BE2C (cell line): Measurements from ENCODE around the gene ERG28.

Source experiments
- DNase-seq: peaks from one replicate; pipeline ENCODE4 v3.0.0-alpha.2; 2020
- H3K27me3 ChIP-seq: fragments of 250-450 bp; sonication (Bioruptor Pico); 2 replicates; pipeline ENCODE4 v1.5.1; 2020; ENCODE audit warnings: mild to moderate bottlenecking
- H3K36me3 ChIP-seq: fragments of 250-450 bp; sonication (Bioruptor Pico); 2 replicates; pipeline ENCODE4 v1.5.1; 2020; ENCODE audit warnings: mild to moderate bottlenecking
- H3K4me1 ChIP-seq: fragments of 250-450 bp; sonication (Bioruptor Pico); 2 replicates; pipeline ENCODE4 v1.5.1; 2020
- H3K4me3 ChIP-seq: 2 replicates; pipeline ENCODE4 v1.5.1; 2011; ENCODE audit warnings: low read depth, low read length
- H3K9me3 ChIP-seq: fragments of 250-450 bp; sonication (Bioruptor Pico); 2 replicates; pipeline ENCODE4 v1.5.1; 2020
- TF ChIP-seq, protein P1 (sequence below): IDR thresholded peaks from 2 replicates; pipeline ENCODE4 v1.5.1; 2012; ENCODE audit warnings: mild to moderate bottlenecking, low read depth, low read length

ERG28 gene

DNA sequence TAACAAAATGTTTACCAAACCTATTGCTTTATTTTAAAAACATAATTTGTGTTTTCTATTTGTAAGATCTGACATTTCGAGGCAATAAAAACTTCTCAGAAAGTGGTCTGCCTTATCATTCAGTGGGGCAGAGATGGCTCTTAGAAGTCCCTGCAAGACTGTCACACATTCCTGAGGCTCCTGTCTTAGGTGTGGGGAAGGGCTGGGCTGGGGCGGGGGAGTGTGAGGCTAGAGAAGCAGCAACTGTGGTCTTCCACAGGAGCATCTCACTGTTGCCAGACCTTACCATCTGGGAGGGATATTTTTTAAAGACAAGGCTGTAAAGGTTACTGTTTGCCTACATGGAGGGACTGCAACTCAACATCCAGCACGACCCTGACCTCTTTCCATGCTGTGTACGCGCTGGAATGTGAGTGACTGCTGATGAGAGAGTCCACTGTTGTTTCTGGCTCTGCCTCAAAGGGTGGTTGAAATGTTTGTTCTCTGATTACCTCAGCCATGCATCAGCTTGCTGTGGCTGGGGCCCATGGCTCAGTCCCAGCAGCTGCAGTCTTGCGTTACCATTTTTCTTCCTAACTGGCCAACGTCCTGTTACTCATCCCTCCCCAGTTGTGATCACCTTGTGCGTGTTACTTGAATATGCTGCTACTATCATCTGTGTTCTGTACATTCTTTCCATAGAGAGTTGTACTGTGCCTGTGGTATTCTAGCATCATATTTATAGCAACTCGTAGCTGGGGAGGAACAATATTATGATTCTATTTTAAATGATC is 12.4 kb downstream of the ERG28 start:
- H3K36me3 ChIP-seq: peaks cover 32% of the 10 kb centered on the region
- no peaks in the 10 kb centered on the region for H3K27me3 ChIP-seq
- no peak for DNase-seq
- no peaks in the 10 kb centered on the region for H3K4me1 ChIP-seq
- no peaks in the 10 kb centered on the region for H3K9me3 ChIP-seq
- H3K4me3 ChIP-seq: no peak overlapping the region
- TF ChIP-seq, protein P1, sequence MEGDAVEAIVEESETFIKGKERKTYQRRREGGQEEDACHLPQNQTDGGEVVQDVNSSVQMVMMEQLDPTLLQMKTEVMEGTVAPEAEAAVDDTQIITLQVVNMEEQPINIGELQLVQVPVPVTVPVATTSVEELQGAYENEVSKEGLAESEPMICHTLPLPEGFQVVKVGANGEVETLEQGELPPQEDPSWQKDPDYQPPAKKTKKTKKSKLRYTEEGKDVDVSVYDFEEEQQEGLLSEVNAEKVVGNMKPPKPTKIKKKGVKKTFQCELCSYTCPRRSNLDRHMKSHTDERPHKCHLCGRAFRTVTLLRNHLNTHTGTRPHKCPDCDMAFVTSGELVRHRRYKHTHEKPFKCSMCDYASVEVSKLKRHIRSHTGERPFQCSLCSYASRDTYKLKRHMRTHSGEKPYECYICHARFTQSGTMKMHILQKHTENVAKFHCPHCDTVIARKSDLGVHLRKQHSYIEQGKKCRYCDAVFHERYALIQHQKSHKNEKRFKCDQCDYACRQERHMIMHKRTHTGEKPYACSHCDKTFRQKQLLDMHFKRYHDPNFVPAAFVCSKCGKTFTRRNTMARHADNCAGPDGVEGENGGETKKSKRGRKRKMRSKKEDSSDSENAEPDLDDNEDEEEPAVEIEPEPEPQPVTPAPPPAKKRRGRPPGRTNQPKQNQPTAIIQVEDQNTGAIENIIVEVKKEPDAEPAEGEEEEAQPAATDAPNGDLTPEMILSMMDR: no peak

DNA sequence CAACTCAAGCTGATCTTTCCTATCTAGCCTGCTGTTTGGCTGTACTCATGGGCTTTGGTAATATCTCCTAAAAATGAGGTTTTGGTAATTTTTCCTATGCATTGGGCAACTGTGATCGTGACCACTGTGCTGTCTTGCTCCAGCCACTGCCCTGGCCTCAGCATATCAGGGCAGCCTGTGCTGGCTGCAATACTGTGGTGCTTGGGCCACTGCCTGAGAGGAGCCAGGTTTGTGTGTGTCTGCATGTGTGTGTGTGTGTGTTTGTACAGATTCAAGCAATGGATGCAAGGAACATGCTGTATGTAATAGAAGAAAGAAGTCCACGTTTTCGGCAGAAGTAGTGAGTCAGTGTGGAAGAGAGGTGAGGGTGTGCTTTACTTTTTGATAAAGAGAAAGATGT is 13.0 kb downstream of the ERG28 start:
- DNase-seq: no peak
- H3K9me3 ChIP-seq: no peaks in the 10 kb centered on the region
- peaks cover 32% of the 10 kb centered on the region for H3K36me3 ChIP-seq
- H3K27me3 ChIP-seq: no peaks in the 10 kb centered on the region
- no peak overlapping the region for H3K4me3 ChIP-seq
- no peaks in the 10 kb centered on the region for H3K4me1 ChIP-seq
- TF ChIP-seq, protein P1: no peak

DNA sequence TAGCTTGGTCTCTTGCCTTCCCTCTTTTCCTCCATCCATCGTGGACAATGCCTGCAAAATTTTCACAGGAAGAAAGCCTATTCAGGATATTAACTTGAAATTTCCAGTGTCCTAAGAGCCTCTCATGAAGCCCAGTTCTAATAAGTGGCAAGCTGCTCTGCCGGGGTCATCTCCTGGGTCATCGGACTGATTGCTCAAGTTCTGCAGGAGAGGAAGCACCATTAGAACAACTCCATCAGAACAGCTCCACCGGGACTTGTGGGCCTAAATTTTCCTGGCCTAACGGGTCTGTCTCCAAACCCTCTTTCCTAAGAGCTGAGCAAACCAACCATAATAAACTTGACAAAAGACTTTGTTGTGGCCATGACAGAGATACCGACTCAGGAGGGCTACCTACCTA is 13.9 kb downstream of the ERG28 start:
- Histone ChIP-seq H3K9me3 (no peaks in the 10 kb centered on the region), H3K36me3 (peaks cover 26% of the 10 kb centered on the region), H3K4me1 (no peaks in the 10 kb centered on the region), H3K27me3 (no peaks in the 10 kb centered on the region), H3K4me3 (no peak overlapping the region)
- no peak for DNase-seq
- TF ChIP-seq, protein P1: no peak

GRCh38 chr14:75645056-75645455 is 15.6 kb downstream of the ERG28 start:
- Histone ChIP-seq H3K36me3 (peaks cover 9% of the 10 kb centered on the region; the same call in 1 of the 2 replicates), H3K4me1 (no peaks in the 10 kb centered on the region), H3K4me3 (no peak overlapping the region), H3K9me3 (no peaks in the 10 kb centered on the region), H3K27me3 (no peaks in the 10 kb centered on the region)
- no peak for DNase-seq
- TF ChIP-seq, protein P1: no peak

GRCh38 chr14:75643985-75644384 is 16.7 kb downstream of the ERG28 start:
- H3K4me3 ChIP-seq: no peak overlapping the region
- no peaks in the 10 kb centered on the region for H3K9me3 ChIP-seq
- no peaks in the 10 kb centered on the region for H3K27me3 ChIP-seq
- no peaks in the 10 kb centered on the region for H3K4me1 ChIP-seq
- TF ChIP-seq, protein P1: no peak
- no peaks in the 10 kb centered on the region; the same call in 1 of the 2 replicates for H3K36me3 ChIP-seq
- no peak for DNase-seq

DNA sequence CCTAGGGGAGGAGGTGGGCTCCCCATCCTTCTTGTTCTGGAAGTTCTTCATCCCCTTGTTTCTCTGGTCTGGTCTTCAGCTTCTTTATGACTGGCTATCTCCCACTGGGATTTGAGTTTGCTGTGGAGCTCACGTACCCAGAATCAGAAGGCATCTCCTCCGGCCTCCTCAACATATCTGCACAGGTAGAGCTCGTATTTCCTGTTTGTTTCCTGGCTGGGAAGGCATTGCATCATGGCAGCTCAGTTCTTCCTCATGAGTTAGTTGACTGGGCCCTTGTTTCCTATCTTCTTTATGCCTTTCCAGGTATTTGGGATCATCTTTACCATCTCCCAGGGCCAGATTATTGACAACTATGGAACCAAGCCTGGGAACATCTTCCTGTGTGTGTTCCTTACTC is 19.8 kb downstream of the ERG28 start:
- no peaks in the 10 kb centered on the region for H3K36me3 ChIP-seq
- DNase-seq: no peak
- H3K4me3 ChIP-seq: no peak overlapping the region
- peaks cover 7% of the 10 kb centered on the region for H3K4me1 ChIP-seq
- H3K9me3 ChIP-seq: no peaks in the 10 kb centered on the region
- no peaks in the 10 kb centered on the region for H3K27me3 ChIP-seq
- TF ChIP-seq, protein P1: no peak
